IMR-90 (cell line): Measurements from ENCODE around the gene SYNJ2BP.

Source experiments
- CTCF ChIP-seq: conservative IDR thresholded peaks from 2 replicates; pipeline ENCODE4 v1.5.1; 2012; ENCODE audit warnings: mild to moderate bottlenecking, low read depth, low read length, improper control_type of control experiment
- MAFK ChIP-seq: IDR thresholded peaks from 2 replicates; pipeline ENCODE4 v1.6.1; 2012; ENCODE audit warnings: low read depth, low read length, improper control_type of control experiment
- POLR2A ChIP-seq: IDR thresholded peaks from 2 replicates; pipeline ENCODE4 v1.6.1; 2012; ENCODE audit warnings: mild to moderate bottlenecking, low read depth, low read length
- RAD21 ChIP-seq: IDR thresholded peaks from 2 replicates; pipeline ENCODE4 v1.6.1; 2012; ENCODE audit warnings: low read length, improper control_type of control experiment
- USF2 ChIP-seq: fragments of 150-350 bp; IDR thresholded peaks from 2 replicates; pipeline ENCODE4 v1.6.1; 2017; ENCODE audit warnings: mild to moderate bottlenecking, antibody characterized with exemption, low read length, low read depth

- TF ChIP-seq MAFK (no peak), CTCF (no peak), POLR2A (no peak), RAD21 (no peak), USF2 (no peak)
Measured at GRCh38 chr14:70392676-70393075, 24.2 kb downstream of the SYNJ2BP start.
